Ishikawa (cell line): Measurements from ENCODE around the gene KCNH5.

ENCODE experiments used
- CEBPB ChIP-seq: IDR thresholded peaks from 2 replicates; pipeline ENCODE4 v1.6.1; 2012
- EGR1 ChIP-seq: IDR thresholded peaks from 2 replicates; pipeline ENCODE4 v1.6.1; 2012
- EP300 ChIP-seq: IDR thresholded peaks from 2 replicates; pipeline ENCODE4 v1.6.1; 2012; ENCODE audit warnings: borderline replicate concordance
- NFIC ChIP-seq: IDR thresholded peaks from 2 replicates; pipeline ENCODE4 v1.6.1; 2012
- RAD21 ChIP-seq: IDR thresholded peaks from 2 replicates; pipeline ENCODE4 v1.6.1; 2012; ENCODE audit warnings: low read depth
- REST ChIP-seq: IDR thresholded peaks from 2 replicates; pipeline ENCODE4 v1.6.1; 2012; ENCODE audit warnings: low read depth, mild to moderate bottlenecking
- TAF1 ChIP-seq: IDR thresholded peaks from 2 replicates; pipeline ENCODE4 v1.6.1; 2012; ENCODE audit warnings: low read depth, mild to moderate bottlenecking
- TCF12 ChIP-seq: IDR thresholded peaks from 2 replicates; pipeline ENCODE4 v1.6.1; 2012; ENCODE audit warnings: low read depth
- USF1 ChIP-seq: IDR thresholded peaks from 2 replicates; pipeline ENCODE4 v1.6.1; 2012
- YY1 ChIP-seq: IDR thresholded peaks from 2 replicates; pipeline ENCODE4 v1.6.1; 2012; ENCODE audit warnings: low read depth

DNA sequence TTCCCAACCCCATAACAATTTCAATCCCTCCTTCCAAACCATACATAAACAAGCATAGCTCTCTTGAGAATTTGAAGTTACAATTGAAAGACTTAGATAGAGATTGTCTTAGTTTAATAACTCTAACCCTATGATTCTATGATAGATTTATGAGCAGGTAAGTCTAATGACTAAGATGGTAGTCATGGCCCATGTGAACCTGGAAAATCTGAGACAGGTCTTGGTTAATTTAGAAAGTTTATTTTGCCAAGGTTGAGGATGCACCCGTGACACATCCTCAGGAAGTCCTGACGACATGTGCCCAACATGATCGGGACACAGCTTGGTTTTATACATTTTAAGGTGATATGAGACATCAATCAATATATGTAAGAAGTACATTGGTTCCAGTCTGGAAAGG, 248.8 kb downstream of the KCNH5 start:
- TF ChIP-seq CEBPB (no peak), REST (no peak), EP300 (no peak), TCF12 (no peak), USF1 (no peak), EGR1 (no peak), RAD21 (no peak), NFIC (no peak), TAF1 (no peak), YY1 (no peak)
